Neural cell (in vitro differentiated cells): ENCODE data around the gene ZCRB1. TPM values are rescaled to one million over a fixed set of nuclear protein-coding genes. Genes with fewer than 3 reads are reported as not detected.

ENCODE experiments used
- H2AFZ ChIP-seq: fragments of 200-600, 300-800 bp; sonication (generic), shearing (Covaris generic); 2 replicates; pipeline ENCODE4 v1.6.0; 2014; ENCODE audit warnings: low read depth, mild to moderate bottlenecking, antibody characterized with exemption, low read length, moderate library complexity
- H3F3A ChIP-seq: fragments of 200-600 bp; shearing (Covaris generic); 2 replicates; pipeline ENCODE4 v1.6.1; 2016; ENCODE audit warnings: mild to moderate bottlenecking, moderate library complexity, mixed read lengths, antibody characterized with exemption, low read length; ENCODE audit not compliant: insufficient read depth, poor library complexity, severe bottlenecking
- H3K27ac ChIP-seq: fragments of 200-600, 300-800 bp; sonication (generic), shearing (Covaris generic); 2 replicates; pipeline ENCODE4 v1.5.1; 2014; ENCODE audit warnings: mild to moderate bottlenecking, low read length, moderate library complexity
- H3K27me3 ChIP-seq: fragments of 300-800, 200-600 bp; sonication (generic), shearing (Covaris generic); 2 replicates; pipeline ENCODE4 v1.6.0; 2014; ENCODE audit warnings: mild to moderate bottlenecking, low read depth, low read length, moderate library complexity; ENCODE audit not compliant: insufficient read depth
- H3K36me3 ChIP-seq: fragments of 300-800, 200-600 bp; sonication (generic), shearing (Covaris generic); 2 replicates; pipeline ENCODE4 v1.5.1; 2014; ENCODE audit warnings: mild to moderate bottlenecking, antibody characterized with exemption, low read length, moderate library complexity; ENCODE audit not compliant: insufficient read depth
- H3K4me2 ChIP-seq: fragments of 300-800, 200-600 bp; sonication (generic), shearing (Covaris generic); 2 replicates; pipeline ENCODE4 v1.6.0; 2014; ENCODE audit warnings: mild to moderate bottlenecking, low read length
- H3K4me3 ChIP-seq: fragments of 300-800, 200-600 bp; sonication (generic), shearing (Covaris generic); 2 replicates; pipeline ENCODE4 v1.5.1; 2014; ENCODE audit warnings: mild to moderate bottlenecking, low read length, moderate library complexity
- H3K79me2 ChIP-seq: fragments of 200-600 bp; shearing (Covaris generic); replicated peaks from 2 replicates; pipeline ENCODE4 v1.6.0; 2014; ENCODE audit warnings: mild to moderate bottlenecking, low read length, moderate library complexity; ENCODE audit not compliant: insufficient read depth
- H3K9ac ChIP-seq: fragments of 300-800, 200-600 bp; sonication (generic), shearing (Covaris generic); 2 replicates; pipeline ENCODE4 v1.6.1; 2016; ENCODE audit warnings: mild to moderate bottlenecking, low read length, mixed read lengths
- H3K9me2 ChIP-seq: fragments of 200-600 bp; shearing (Covaris generic); 2 replicates; pipeline ENCODE4 v1.6.1; 2016; ENCODE audit warnings: mild to moderate bottlenecking, low read length, mixed read lengths; ENCODE audit not compliant: insufficient read depth
- H3K9me3 ChIP-seq: fragments of 200-600, 300-800 bp; sonication (generic), shearing (Covaris generic); 2 replicates; pipeline ENCODE4 v1.6.1; 2016; ENCODE audit warnings: mild to moderate bottlenecking, mixed run types, low read length, moderate library complexity, mixed read lengths
- H4K20me1 ChIP-seq: fragments of 200-600 bp; shearing (Covaris generic); 2 replicates; pipeline ENCODE4 v1.6.1; 2016; ENCODE audit warnings: mild to moderate bottlenecking, mixed run types; ENCODE audit not compliant: insufficient read depth
- EP300 ChIP-seq: fragments of 450-650 bp; conservative IDR thresholded peaks from 2 replicates; pipeline ENCODE4 v1.6.1; 2014; ENCODE audit warnings: antibody characterized with exemption, mild to moderate bottlenecking, moderate library complexity; ENCODE audit not compliant: poor library complexity, severe bottlenecking
- EZH2 ChIP-seq: fragments of 200-600, 300-800 bp; shearing (Covaris generic), sonication (generic); IDR thresholded peaks from 2 replicates; pipeline ENCODE4 v1.6.1; 2014; ENCODE audit warnings: antibody characterized with exemption, low read length, borderline replicate concordance, mild to moderate bottlenecking; ENCODE audit not compliant: insufficient read depth, poor library complexity, severe bottlenecking
- MXI1 ChIP-seq: fragments of 450-650 bp; conservative IDR thresholded peaks from 2 replicates; pipeline ENCODE4 v1.6.1; 2014; ENCODE audit warnings: antibody characterized with exemption, mild to moderate bottlenecking; ENCODE audit not compliant: poor library complexity, severe bottlenecking
- POLR2AphosphoS5 ChIP-seq: IDR thresholded peaks from 2 replicates; pipeline ENCODE4 v1.6.1; 2012
- RAD21 ChIP-seq: fragments of 450-650 bp; conservative IDR thresholded peaks from 2 replicates; pipeline ENCODE4 v1.6.1; 2014; ENCODE audit warnings: antibody characterized with exemption, mild to moderate bottlenecking, moderate library complexity
- SMC3 ChIP-seq: fragments of 450-650 bp; conservative IDR thresholded peaks from 2 replicates; pipeline ENCODE4 v1.6.1; 2014; ENCODE audit warnings: antibody characterized with exemption, mild to moderate bottlenecking, moderate library complexity; ENCODE audit not compliant: poor library complexity
- TAF1 ChIP-seq: IDR thresholded peaks from 2 replicates; pipeline ENCODE4 v1.6.1; 2012; ENCODE audit warnings: low read depth
- polyA plus RNA-seq: library from polyadenylated mRNA; depleted of rRNA; stranded (reverse); fragments of >200 nt; gene quantifications from 2 replicates; pipeline ENCODE4 v1.2.3, GENCODE V29; 2014
- small RNA-seq, 3 experiments: library from RNA; depleted of rRNA; stranded (forward); fragments of <200 nt; gene quantifications; one replicate each; pipeline ENCODE3, GENCODE V24; 2012
- TF ChIP-seq, protein P1 (sequence below): IDR thresholded peaks from 2 replicates; pipeline ENCODE4 v1.6.1; 2012; ENCODE audit warnings: borderline replicate concordance
- TF ChIP-seq, protein P2 (sequence below): fragments of 450-650 bp; IDR thresholded peaks from 2 replicates; pipeline ENCODE4 v1.5.1; 2014; ENCODE audit warnings: antibody characterized with exemption, mild to moderate bottlenecking, moderate library complexity; ENCODE audit not compliant: poor library complexity, severe bottlenecking

The ZCRB1 gene
- polyA plus RNA-seq, 1 donor from 2014 or later: 83.9 TPM

- H3K4me3 ChIP-seq: no peak overlapping the region
- H4K20me1 ChIP-seq: no peaks in the 10 kb centered on the region
- no peaks in the 10 kb centered on the region for H3K27me3 ChIP-seq
- H3K36me3 ChIP-seq: no peaks in the 10 kb centered on the region
- H2AFZ ChIP-seq: no peak overlapping the region
- H3K27ac ChIP-seq: no peak overlapping the region
- H3F3A ChIP-seq: no peaks in the 10 kb centered on the region
- no peaks in the 10 kb centered on the region for H3K79me2 ChIP-seq
- no peak overlapping the region for H3K9ac ChIP-seq
- TF ChIP-seq, protein P1, sequence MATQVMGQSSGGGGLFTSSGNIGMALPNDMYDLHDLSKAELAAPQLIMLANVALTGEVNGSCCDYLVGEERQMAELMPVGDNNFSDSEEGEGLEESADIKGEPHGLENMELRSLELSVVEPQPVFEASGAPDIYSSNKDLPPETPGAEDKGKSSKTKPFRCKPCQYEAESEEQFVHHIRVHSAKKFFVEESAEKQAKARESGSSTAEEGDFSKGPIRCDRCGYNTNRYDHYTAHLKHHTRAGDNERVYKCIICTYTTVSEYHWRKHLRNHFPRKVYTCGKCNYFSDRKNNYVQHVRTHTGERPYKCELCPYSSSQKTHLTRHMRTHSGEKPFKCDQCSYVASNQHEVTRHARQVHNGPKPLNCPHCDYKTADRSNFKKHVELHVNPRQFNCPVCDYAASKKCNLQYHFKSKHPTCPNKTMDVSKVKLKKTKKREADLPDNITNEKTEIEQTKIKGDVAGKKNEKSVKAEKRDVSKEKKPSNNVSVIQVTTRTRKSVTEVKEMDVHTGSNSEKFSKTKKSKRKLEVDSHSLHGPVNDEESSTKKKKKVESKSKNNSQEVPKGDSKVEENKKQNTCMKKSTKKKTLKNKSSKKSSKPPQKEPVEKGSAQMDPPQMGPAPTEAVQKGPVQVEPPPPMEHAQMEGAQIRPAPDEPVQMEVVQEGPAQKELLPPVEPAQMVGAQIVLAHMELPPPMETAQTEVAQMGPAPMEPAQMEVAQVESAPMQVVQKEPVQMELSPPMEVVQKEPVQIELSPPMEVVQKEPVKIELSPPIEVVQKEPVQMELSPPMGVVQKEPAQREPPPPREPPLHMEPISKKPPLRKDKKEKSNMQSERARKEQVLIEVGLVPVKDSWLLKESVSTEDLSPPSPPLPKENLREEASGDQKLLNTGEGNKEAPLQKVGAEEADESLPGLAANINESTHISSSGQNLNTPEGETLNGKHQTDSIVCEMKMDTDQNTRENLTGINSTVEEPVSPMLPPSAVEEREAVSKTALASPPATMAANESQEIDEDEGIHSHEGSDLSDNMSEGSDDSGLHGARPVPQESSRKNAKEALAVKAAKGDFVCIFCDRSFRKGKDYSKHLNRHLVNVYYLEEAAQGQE: no peak
- TF ChIP-seq SMC3 (no peak), EZH2 (no peak), MXI1 (no peak), EP300 (no peak), TAF1 (no peak), POLR2AphosphoS5 (no peak), RAD21 (no peak)
- TF ChIP-seq, protein P2, sequence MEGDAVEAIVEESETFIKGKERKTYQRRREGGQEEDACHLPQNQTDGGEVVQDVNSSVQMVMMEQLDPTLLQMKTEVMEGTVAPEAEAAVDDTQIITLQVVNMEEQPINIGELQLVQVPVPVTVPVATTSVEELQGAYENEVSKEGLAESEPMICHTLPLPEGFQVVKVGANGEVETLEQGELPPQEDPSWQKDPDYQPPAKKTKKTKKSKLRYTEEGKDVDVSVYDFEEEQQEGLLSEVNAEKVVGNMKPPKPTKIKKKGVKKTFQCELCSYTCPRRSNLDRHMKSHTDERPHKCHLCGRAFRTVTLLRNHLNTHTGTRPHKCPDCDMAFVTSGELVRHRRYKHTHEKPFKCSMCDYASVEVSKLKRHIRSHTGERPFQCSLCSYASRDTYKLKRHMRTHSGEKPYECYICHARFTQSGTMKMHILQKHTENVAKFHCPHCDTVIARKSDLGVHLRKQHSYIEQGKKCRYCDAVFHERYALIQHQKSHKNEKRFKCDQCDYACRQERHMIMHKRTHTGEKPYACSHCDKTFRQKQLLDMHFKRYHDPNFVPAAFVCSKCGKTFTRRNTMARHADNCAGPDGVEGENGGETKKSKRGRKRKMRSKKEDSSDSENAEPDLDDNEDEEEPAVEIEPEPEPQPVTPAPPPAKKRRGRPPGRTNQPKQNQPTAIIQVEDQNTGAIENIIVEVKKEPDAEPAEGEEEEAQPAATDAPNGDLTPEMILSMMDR: no peak
- H3K9me3 ChIP-seq: no peaks in the 10 kb centered on the region
- no peaks in the 10 kb centered on the region for H3K9me2 ChIP-seq
- H3K4me2 ChIP-seq: no peak overlapping the region
Measured at GRCh38 chr12:42262271-42262670, 63.6 kb downstream of the ZCRB1 start.

Small RNA genes within 50 kb of the gene (small RNA-seq; reads per million reads assigned to genes)
- gene MIR7851 (0 reads per million in 3 experiments), gene RF00090 (0 reads per million in 3 experiments)

Other genes starting within 250 kb of the ZCRB1 start
- 2.9 and 3.2 TPM in 2 replicates for gene GXYLT1, start 181.2 kb downstream of the ZCRB1 start, polyA plus RNA-seq
- 31.1 and 44.1 TPM in 2 replicates for gene YAF2, start 87.8 kb downstream of the ZCRB1 start, polyA plus RNA-seq
- gene PPHLN1, start 73 bp upstream of the ZCRB1 start, polyA plus RNA-seq: 173 and 192 TPM in 2 replicates